ENCODE data around the gene MYOZ2.

DNA sequence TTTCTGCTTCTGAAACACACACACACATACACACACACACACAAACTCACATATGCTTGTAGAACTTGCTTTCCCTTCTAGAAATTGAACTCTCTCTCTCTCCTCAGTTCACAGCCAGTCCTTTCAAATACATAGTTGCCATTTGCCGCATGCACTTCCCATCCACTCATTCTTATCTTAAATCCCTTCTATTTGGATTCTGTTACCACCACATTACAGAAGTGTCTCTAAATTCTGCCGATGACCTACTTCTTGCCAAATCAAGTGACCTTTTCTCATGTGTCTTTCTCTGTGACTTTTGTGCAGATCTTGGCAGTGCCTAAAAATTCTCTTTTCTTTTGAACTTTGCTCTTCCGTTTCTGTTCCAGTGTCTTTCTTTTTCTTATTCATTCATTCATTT lies 7.5 kb upstream of the MYOZ2 start:
- TF ChIP-seq, protein P1, sequence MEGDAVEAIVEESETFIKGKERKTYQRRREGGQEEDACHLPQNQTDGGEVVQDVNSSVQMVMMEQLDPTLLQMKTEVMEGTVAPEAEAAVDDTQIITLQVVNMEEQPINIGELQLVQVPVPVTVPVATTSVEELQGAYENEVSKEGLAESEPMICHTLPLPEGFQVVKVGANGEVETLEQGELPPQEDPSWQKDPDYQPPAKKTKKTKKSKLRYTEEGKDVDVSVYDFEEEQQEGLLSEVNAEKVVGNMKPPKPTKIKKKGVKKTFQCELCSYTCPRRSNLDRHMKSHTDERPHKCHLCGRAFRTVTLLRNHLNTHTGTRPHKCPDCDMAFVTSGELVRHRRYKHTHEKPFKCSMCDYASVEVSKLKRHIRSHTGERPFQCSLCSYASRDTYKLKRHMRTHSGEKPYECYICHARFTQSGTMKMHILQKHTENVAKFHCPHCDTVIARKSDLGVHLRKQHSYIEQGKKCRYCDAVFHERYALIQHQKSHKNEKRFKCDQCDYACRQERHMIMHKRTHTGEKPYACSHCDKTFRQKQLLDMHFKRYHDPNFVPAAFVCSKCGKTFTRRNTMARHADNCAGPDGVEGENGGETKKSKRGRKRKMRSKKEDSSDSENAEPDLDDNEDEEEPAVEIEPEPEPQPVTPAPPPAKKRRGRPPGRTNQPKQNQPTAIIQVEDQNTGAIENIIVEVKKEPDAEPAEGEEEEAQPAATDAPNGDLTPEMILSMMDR (IDR thresholded peaks at IDR 0.05) = no peak
- no peak for TF ChIP-seq POLR2A (IDR thresholded peaks at IDR 0.05)
